GM10266 (cell line): ENCODE data around the gene BCAS3.

Experiments
- DNase-seq: peaks from one replicate; pipeline ENCODE4 v3.0.0; 2012; ENCODE audit errors: extremely low spot score
- CTCF ChIP-seq: IDR thresholded peaks from 2 replicates; pipeline ENCODE4 v1.5.1; 2012; ENCODE audit warnings: mild to moderate bottlenecking, low read depth; ENCODE audit not compliant: control insufficient read depth, insufficient read depth; ENCODE audit errors: missing control alignments

The BCAS3 gene

GRCh38 chr17:61130330-61130729, 452.7 kb downstream of the BCAS3 start:
- TF ChIP-seq CTCF: no peak
- DNase-seq: no peak

GRCh38 chr17:61131585-61131984, 453.9 kb downstream of the BCAS3 start:
- no peak for TF ChIP-seq CTCF
- no peak for DNase-seq

- TF ChIP-seq CTCF: no peak
- DNase-seq: no peak
Observed at GRCh38 chr17:61132524-61132923, 454.9 kb downstream of the BCAS3 start.

- no peak for TF ChIP-seq CTCF
- DNase-seq: no peak
Observed at GRCh38 chr17:61133853-61134252, 456.2 kb downstream of the BCAS3 start.

GRCh38 chr17:61134551-61135235, 457.0 kb downstream of the BCAS3 start:
- no peak for TF ChIP-seq CTCF
- no peak for DNase-seq

GRCh38 chr17:61135782-61136181, 458.1 kb downstream of the BCAS3 start:
- no peak for TF ChIP-seq CTCF
- DNase-seq: no peak

- DNase-seq: no peak
- no peak for TF ChIP-seq CTCF
Observed at GRCh38 chr17:61136296-61136695, 458.6 kb downstream of the BCAS3 start.
